CD4-positive, alpha-beta T cell (primary cell): Measurements from ENCODE around the gene THSD1. TPM values are rescaled to one million over a fixed set of nuclear protein-coding genes. Genes with fewer than 3 reads are reported as not detected.

Source experiments
- ATAC-seq: fragments of 200-7000 bp; cut with Tn5 transposase; one replicate; pipeline ENCODE4 v1.10.0; 2022; ENCODE audit warnings: mild to moderate bottlenecking; ENCODE audit not compliant: poor library complexity
- CTCF ChIA-PET: fragments of 350-600 bp; sonication (Branson Sonifier 250); formaldehyde crosslinking; loops from one replicate; lab custom pipeline; 2021; ENCODE audit warnings: antibody characterized with exemption, inconsistent platforms; lab: Charles Lee
- POLR2A ChIA-PET: fragments of 350-600 bp; sonication (Branson Sonifier 250); formaldehyde crosslinking; loops from one replicate; lab custom pipeline; 2021; ENCODE audit warnings: antibody characterized with exemption, inconsistent platforms; lab: Charles Lee
- DNase-seq, 14 experiments: peaks; one replicate each; pipeline ENCODE4 v3.0.0-alpha.2; 2013 to 2020; ENCODE audit warnings: mixed read lengths in 2 of 14
- H3K27ac ChIP-seq, 2 donors: one replicate each; pipeline versions ENCODE4 v1.5.1 to v1.7.0; 2013; ENCODE audit warnings: low read length in 2 of 2, low read depth in 1 of 2, mild to moderate bottlenecking in 1 of 2
- H3K27me3 ChIP-seq, 2 experiments: 1 replicate in 1 of 2; 2 replicates in 1 of 2; pipeline versions ENCODE4 v1.6.1 to v1.7.0; 2013; ENCODE audit warnings: low read length in 2 of 2, control low read depth in 1 of 2, mild to moderate bottlenecking in 1 of 2, moderate library complexity in 1 of 2; ENCODE audit not compliant: insufficient read depth in 2 of 2, control insufficient read depth in 1 of 2
- H3K36me3 ChIP-seq: one replicate; pipeline ENCODE4 v1.6.1; 2013; ENCODE audit warnings: low read length, control low read depth; ENCODE audit not compliant: insufficient read depth
- H3K4me1 ChIP-seq: one replicate; pipeline ENCODE4 v1.6.1; 2013; ENCODE audit warnings: low read length, control low read depth; ENCODE audit not compliant: insufficient read depth
- H3K4me3 ChIP-seq: one replicate; pipeline ENCODE4 v1.5.1; 2013; ENCODE audit warnings: mild to moderate bottlenecking, low read length, moderate library complexity
- H3K9me3 ChIP-seq, 2 experiments: 1 replicate in 1 of 2; 2 replicates in 1 of 2; pipeline versions ENCODE4 v1.6.1 to v1.7.0; 2013; ENCODE audit warnings: low read length in 2 of 2, mild to moderate bottlenecking in 2 of 2, control low read depth in 1 of 2, moderate library complexity in 1 of 2; ENCODE audit not compliant: control insufficient read depth in 1 of 2, insufficient read depth in 1 of 2
- H3K27ac Mint-ChIP-seq: one replicate; pipeline ENCODE4 v1.8.0; 2020; ENCODE audit warnings: mixed read lengths
- H3K27me3 Mint-ChIP-seq: one replicate; pipeline ENCODE4 v1.8.0; 2021; ENCODE audit warnings: mixed read lengths
- H3K36me3 Mint-ChIP-seq: one replicate; pipeline ENCODE4 v1.8.0; 2021; ENCODE audit warnings: low read depth, mixed read lengths
- H3K4me1 Mint-ChIP-seq: one replicate; pipeline ENCODE4 v1.8.0; 2021; ENCODE audit warnings: low read depth, mixed read lengths
- H3K4me3 Mint-ChIP-seq: one replicate; pipeline ENCODE4 v1.8.0; 2020; ENCODE audit warnings: mild to moderate bottlenecking, mixed read lengths
- H3K9me3 Mint-ChIP-seq: one replicate; pipeline ENCODE4 v1.8.0; 2020; ENCODE audit warnings: mixed read lengths
- intact Hi-C, 2 experiments: fragments of 100-400 bp; cut with DNase I in 1 of 2; cut with micrococcal nuclease in 1 of 2; formaldehyde crosslinking; loops; one replicate each; pipeline versions ENCODE4 v1.15.1 to v1.9.0; 2023 to 2025; cut with DNase I, micrococcal nuclease
- total RNA-seq, 174 experiments: library from RNA in 2 of 174; stranded (reverse) in 2 of 174; gene quantifications; one replicate each; pipeline ENCODE4 v1.2.3 and lab custom pipeline; 2021 to 2026
- TF ChIP-seq, protein P1 (sequence below): fragments of 200-600 bp; IDR thresholded peaks from one replicate; pipeline ENCODE4 v1.8.0; 2022; ENCODE audit warnings: antibody characterized with exemption, mild to moderate bottlenecking

Gene THSD1
- total RNA-seq, 2 experiments from 2014 or later = 0.53 to 0.60 TPM

GRCh38 chr13:52356327-52356726 is 49.6 kb downstream of the THSD1 start:
- ChIA-PET CTCF (no interaction called here), POLR2A (no interaction called here)
- Histone ChIP-seq H3K36me3 (no peaks in the 10 kb centered on the region), H3K27me3 (peaks cover 0 to 3% of the 10 kb centered on the region in 2 experiments), H3K4me1 (no peaks in the 10 kb centered on the region), H3K9me3 (no peaks in the 10 kb centered on the region), H3K4me3 (no peak overlapping the region), H3K27ac (no peak overlapping the region)
- H3K4me1 Mint-ChIP-seq = no peaks in the 10 kb centered on the region
- ATAC-seq (no peak), DNase-seq (no peak)
- peaks cover 24% of the 10 kb centered on the region for H3K27me3 Mint-ChIP-seq
- no peaks in the 10 kb centered on the region for H3K9me3 Mint-ChIP-seq
- TF ChIP-seq, protein P1, sequence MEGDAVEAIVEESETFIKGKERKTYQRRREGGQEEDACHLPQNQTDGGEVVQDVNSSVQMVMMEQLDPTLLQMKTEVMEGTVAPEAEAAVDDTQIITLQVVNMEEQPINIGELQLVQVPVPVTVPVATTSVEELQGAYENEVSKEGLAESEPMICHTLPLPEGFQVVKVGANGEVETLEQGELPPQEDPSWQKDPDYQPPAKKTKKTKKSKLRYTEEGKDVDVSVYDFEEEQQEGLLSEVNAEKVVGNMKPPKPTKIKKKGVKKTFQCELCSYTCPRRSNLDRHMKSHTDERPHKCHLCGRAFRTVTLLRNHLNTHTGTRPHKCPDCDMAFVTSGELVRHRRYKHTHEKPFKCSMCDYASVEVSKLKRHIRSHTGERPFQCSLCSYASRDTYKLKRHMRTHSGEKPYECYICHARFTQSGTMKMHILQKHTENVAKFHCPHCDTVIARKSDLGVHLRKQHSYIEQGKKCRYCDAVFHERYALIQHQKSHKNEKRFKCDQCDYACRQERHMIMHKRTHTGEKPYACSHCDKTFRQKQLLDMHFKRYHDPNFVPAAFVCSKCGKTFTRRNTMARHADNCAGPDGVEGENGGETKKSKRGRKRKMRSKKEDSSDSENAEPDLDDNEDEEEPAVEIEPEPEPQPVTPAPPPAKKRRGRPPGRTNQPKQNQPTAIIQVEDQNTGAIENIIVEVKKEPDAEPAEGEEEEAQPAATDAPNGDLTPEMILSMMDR = no peak
- intact Hi-C loops = no loop called here
- H3K4me3 Mint-ChIP-seq = no peak overlapping the region
- H3K27ac Mint-ChIP-seq = no peak overlapping the region
- H3K36me3 Mint-ChIP-seq = no peaks in the 10 kb centered on the region

DNA sequence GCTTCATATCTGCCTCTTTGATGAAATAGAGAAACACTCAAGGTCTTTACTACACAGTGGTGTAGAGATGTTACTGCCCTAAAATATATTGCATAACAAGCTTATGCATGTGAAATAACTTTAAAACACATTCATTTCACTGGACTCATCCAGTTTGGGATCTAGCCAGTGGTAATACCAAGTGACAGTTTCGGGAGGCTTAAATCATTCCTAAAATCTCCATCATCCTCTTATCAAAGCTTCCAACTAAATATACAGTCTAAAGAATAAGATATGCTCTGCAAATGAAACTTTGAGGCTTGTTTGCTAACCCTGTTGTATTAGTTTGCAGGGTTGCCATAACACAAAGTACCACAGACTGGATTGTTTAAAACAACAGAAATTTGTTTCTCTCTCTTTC is 52.8 kb downstream of the THSD1 start:
- no peaks in the 10 kb centered on the region for H3K9me3 Mint-ChIP-seq
- no peaks in the 10 kb centered on the region for H3K4me1 ChIP-seq
- H3K9me3 ChIP-seq = no peaks in the 10 kb centered on the region
- no peak for ATAC-seq
- no peak for DNase-seq
- ChIA-PET CTCF (interaction anchor here (1.1 kb wide), 1 partner anchor 117 kb away, joined by 3 read pairs; no protein-coding TSS in a partner anchor), POLR2A (no interaction called here)
- H3K27ac Mint-ChIP-seq = no peak overlapping the region
- no peaks in the 10 kb centered on the region for H3K36me3 ChIP-seq
- H3K27me3 Mint-ChIP-seq = peaks cover 24% of the 10 kb centered on the region
- H3K36me3 Mint-ChIP-seq = no peaks in the 10 kb centered on the region
- no peak overlapping the region for H3K4me3 Mint-ChIP-seq
- no peak overlapping the region for H3K4me3 ChIP-seq
- TF ChIP-seq, protein P1 = no peak
- intact Hi-C loops = no loop called here
- peaks cover 0 to 3% of the 10 kb centered on the region in 2 experiments for H3K27me3 ChIP-seq
- no peaks in the 10 kb centered on the region for H3K4me1 Mint-ChIP-seq
- no peak overlapping the region for H3K27ac ChIP-seq

DNA sequence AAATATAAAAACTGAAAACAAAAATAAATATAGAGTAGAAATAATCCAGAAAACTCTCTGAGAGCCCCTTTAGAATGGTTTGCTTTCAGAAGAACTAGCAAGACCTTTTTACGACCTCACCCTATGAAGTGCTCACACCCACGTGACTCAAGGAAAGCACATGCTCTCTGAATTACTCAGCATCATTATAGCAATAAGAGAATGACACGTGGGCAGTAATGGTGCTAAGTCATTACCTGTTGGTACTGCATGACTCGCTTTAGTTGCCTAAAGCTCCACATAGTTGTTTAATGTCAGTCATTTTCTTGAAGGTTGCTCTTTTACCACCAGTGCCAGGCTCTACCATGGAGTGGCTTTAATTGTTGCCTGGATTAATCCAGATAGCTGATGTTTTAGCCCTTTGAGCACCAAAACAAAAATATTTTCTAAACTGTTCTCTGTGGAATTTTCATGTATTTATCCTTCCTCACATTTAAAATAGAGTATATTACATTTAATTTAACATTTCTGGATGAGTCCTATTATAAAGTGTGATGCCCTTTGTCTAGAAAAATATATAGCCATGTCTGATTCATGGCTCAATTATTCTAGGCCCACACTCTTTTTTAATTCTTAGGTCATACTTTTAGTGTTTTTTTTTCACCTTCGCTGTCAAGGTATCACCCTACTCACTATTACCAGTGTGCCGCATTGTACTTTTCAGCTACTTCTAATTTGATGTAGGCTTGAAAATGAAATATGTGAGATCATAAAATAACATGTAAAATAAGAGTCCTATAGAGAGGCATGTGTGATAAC is 56.8 kb downstream of the THSD1 start:
- no peak overlapping the region for H3K4me3 ChIP-seq
- H3K36me3 ChIP-seq = no peaks in the 10 kb centered on the region
- no peaks in the 10 kb centered on the region for H3K9me3 Mint-ChIP-seq
- H3K27ac Mint-ChIP-seq = no peak overlapping the region
- ATAC-seq (no peak), DNase-seq (no peak)
- no peaks in the 10 kb centered on the region for H3K4me1 ChIP-seq
- no peaks in the 10 kb centered on the region for H3K9me3 ChIP-seq
- H3K27me3 ChIP-seq = no peaks in the 10 kb centered on the region
- H3K4me3 Mint-ChIP-seq = no peak overlapping the region
- H3K36me3 Mint-ChIP-seq = no peaks in the 10 kb centered on the region
- ChIA-PET POLR2A (no interaction called here), CTCF (interaction anchor here (0.9 kb wide), 1 partner anchor 102 kb away, joined by 3 read pairs; the partner anchor contains the start of gene VPS36)
- H3K27me3 Mint-ChIP-seq = peaks cover 6% of the 10 kb centered on the region
- H3K27ac ChIP-seq = no peak overlapping the region
- intact Hi-C loops = no loop called here
- H3K4me1 Mint-ChIP-seq = no peaks in the 10 kb centered on the region
- TF ChIP-seq, protein P1 = no peak
